Gastroesophageal sphincter (tissue), 3 donors: ENCODE results near the gene TMEM37.

Experiments
- EP300 ChIP-seq: sonication (generic); formaldehyde crosslinking; IDR thresholded peaks from one replicate; pipeline ENCODE4 v1.6.1; 2017; ENCODE audit warnings: antibody characterized with exemption, mild to moderate bottlenecking
- POLR2A ChIP-seq, 2 donors: fragments of 450-650 bp; IDR thresholded peaks; one replicate each; pipeline ENCODE4 v1.6.1; 2017; ENCODE audit warnings: antibody characterized with exemption in 2 of 2, mild to moderate bottlenecking in 2 of 2, moderate library complexity in 1 of 2
- POLR2AphosphoS5 ChIP-seq: sonication (generic); formaldehyde crosslinking; IDR thresholded peaks from one replicate; pipeline ENCODE4 v1.6.1; 2017; ENCODE audit warnings: antibody characterized with exemption
- TF ChIP-seq, protein P1 (sequence below), 4 experiments: fragments of 200-600 bp in 2 of 4; fragments of 450-650 bp in 2 of 4; sonication (generic) in 1 of 4; IDR thresholded peaks; one replicate each; pipeline ENCODE4 v1.5.1; 2017 to 2019; ENCODE audit warnings: antibody characterized with exemption in 4 of 4, mild to moderate bottlenecking in 2 of 4, moderate library complexity in 2 of 4

DNA sequence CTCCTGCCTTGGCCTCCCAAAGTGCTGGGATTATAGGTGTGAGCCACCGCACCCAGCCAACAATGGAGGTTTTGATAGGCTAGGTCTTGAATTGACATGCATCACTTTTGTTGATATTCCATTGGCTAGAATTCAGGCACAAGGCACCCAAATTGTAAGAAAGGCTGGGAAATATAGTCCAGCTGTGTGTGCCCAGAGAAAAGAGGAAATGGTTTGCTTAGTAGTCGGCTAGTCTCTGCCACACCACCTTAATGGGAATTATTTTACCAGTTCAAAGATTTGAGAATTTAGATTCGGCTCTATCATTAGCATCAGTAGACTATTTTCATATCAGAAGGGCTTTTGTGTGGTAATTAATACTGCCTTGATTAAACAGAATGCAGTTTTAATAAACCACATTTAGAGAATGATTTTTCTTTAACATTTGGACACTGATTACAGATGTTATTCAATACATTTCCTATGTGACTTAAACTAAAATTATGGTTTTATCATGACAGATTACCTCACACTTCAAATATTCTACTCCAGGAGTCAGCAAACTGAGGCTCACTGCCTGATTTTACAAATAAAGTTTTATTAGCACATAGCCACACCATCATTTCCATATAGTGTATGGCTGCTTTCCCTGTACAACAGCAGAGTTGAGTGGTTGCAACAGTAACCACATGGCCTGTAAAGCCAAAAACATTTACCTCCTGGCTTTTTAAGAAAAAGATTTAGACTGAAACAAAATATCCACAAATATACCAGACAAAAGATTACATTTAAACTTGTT is 37.5 kb upstream of the TMEM37 start:
- TF ChIP-seq POLR2A (IDR thresholded peaks at IDR 0.05) (no peak), POLR2AphosphoS5 (no peak), EP300 (no peak)
- TF ChIP-seq, protein P1, sequence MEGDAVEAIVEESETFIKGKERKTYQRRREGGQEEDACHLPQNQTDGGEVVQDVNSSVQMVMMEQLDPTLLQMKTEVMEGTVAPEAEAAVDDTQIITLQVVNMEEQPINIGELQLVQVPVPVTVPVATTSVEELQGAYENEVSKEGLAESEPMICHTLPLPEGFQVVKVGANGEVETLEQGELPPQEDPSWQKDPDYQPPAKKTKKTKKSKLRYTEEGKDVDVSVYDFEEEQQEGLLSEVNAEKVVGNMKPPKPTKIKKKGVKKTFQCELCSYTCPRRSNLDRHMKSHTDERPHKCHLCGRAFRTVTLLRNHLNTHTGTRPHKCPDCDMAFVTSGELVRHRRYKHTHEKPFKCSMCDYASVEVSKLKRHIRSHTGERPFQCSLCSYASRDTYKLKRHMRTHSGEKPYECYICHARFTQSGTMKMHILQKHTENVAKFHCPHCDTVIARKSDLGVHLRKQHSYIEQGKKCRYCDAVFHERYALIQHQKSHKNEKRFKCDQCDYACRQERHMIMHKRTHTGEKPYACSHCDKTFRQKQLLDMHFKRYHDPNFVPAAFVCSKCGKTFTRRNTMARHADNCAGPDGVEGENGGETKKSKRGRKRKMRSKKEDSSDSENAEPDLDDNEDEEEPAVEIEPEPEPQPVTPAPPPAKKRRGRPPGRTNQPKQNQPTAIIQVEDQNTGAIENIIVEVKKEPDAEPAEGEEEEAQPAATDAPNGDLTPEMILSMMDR (IDR thresholded peaks at IDR 0.05): no peak
